ENCODE data around the gene CLDN22.

CLDN22 gene

GRCh38 chr4:183287309-183287659 is 32.8 kb downstream of the CLDN22 start:
- Histone ChIP-seq H3K27me3 (ENCODE audit: insufficient read depth, poor library complexity, severe bottlenecking) (no peaks in the 10 kb centered on the region), H3K27ac (replicated peaks) (no peak overlapping the region), H3K4me3 (replicated peaks; ENCODE audit: insufficient read depth, low read length) (no peak overlapping the region)
- TF ChIP-seq SPI1 (IDR thresholded peaks at IDR 0.05; ENCODE audit: borderline replicate concordance, low read depth) (no peak), POLR2AphosphoS5 (IDR thresholded peaks at IDR 0.05; ENCODE audit: low read depth) (no peak), CTCF (IDR thresholded peaks at IDR 0.05; ENCODE audit: insufficient read depth, low read length) (no peak), REST (IDR thresholded peaks at IDR 0.05; ENCODE audit: insufficient replicate concordance, low read depth) (no peak), GABPA (IDR thresholded peaks at IDR 0.05; ENCODE audit: low read depth) (no peak)
- no peak for DNase-seq (ENCODE audit: low read depth in 1 of 2, low spot score in 1 of 2)

- TF ChIP-seq REST (IDR thresholded peaks at IDR 0.05; ENCODE audit: insufficient replicate concordance, low read depth) (no peak), GABPA (IDR thresholded peaks at IDR 0.05; ENCODE audit: low read depth) (no peak), POLR2AphosphoS5 (IDR thresholded peaks at IDR 0.05; ENCODE audit: low read depth) (no peak), SPI1 (IDR thresholded peaks at IDR 0.05; ENCODE audit: borderline replicate concordance, low read depth) (no peak), CTCF (IDR thresholded peaks at IDR 0.05; ENCODE audit: insufficient read depth, low read length) (no peak)
These were observed 33.3 kb downstream of the CLDN22 start for GRCh38 chr4:183286590-183287308.

GRCh38 chr4:183285886-183286285 is 34.2 kb downstream of the CLDN22 start:
- Histone ChIP-seq H3K27ac (replicated peaks) (no peak overlapping the region), H3K27me3 (ENCODE audit: insufficient read depth, poor library complexity, severe bottlenecking) (no peaks in the 10 kb centered on the region), H3K4me3 (replicated peaks; ENCODE audit: insufficient read depth, low read length) (no peak overlapping the region)
- no peak for DNase-seq (ENCODE audit: low read depth in 1 of 2, low spot score in 1 of 2)
- TF ChIP-seq REST (IDR thresholded peaks at IDR 0.05; ENCODE audit: insufficient replicate concordance, low read depth) = no peak
- TF ChIP-seq CTCF (IDR thresholded peaks at IDR 0.05; ENCODE audit: insufficient read depth, low read length) = no peak

More at GRCh38 chr4:183286590-183287308, 33.3 kb downstream of the CLDN22 start:
- no peaks in the 10 kb centered on the region for H3K27me3 ChIP-seq (ENCODE audit: insufficient read depth, poor library complexity, severe bottlenecking)
- no peak overlapping the region for H3K4me3 ChIP-seq (replicated peaks; ENCODE audit: insufficient read depth, low read length)
- no peak for DNase-seq (ENCODE audit: low read depth in 1 of 2, low spot score in 1 of 2)
- H3K27ac ChIP-seq (replicated peaks) = no peak overlapping the region

All from HL-60 (cell line).